NCI-H1105 treated with DMSO at 0.1 percent for 48 hours (cell line): ENCODE results near the gene PEX26.
A peak's percentile ranks its signal among the peaks of the same experiment; 100 is the strongest.
"Not testable (repeated sequence)": the region's sequence is repeated elsewhere in the genome, so short reads cannot be mapped to it uniquely, and the experiment has no call there.

Source experiments
- DNase-seq: peaks from one replicate; lab custom pipeline; 2025; lab: John Stamatoyannopoulos, UW

Gene PEX26

GRCh38 chr22:18096823-18097222 lies 19.0 kb downstream of the PEX26 start:
- no peak for DNase-seq

- no peak for DNase-seq
Observed at GRCh38 chr22:18100781-18101180, 23.0 kb downstream of the PEX26 start.

- no peak for DNase-seq
Observed at GRCh38 chr22:18101536-18101935, 23.7 kb downstream of the PEX26 start.

GRCh38 chr22:18103527-18104269 lies 25.9 kb downstream of the PEX26 start:
- DNase-seq, result no peak

GRCh38 chr22:18104566-18104965 lies 26.8 kb downstream of the PEX26 start:
- DNase-seq, result no peak

GRCh38 chr22:18105981-18106380 lies 28.2 kb downstream of the PEX26 start:
- not testable (repeated sequence) for DNase-seq

- DNase-seq, result not testable (repeated sequence)
Observed at GRCh38 chr22:18106550-18107341, 29.0 kb downstream of the PEX26 start.

GRCh38 chr22:18108187-18108586 lies 30.4 kb downstream of the PEX26 start:
- no peak for DNase-seq

GRCh38 chr22:18109410-18110193 lies 31.8 kb downstream of the PEX26 start:
- no peak for DNase-seq

GRCh38 chr22:18110194-18110953 lies 32.6 kb downstream of the PEX26 start, which contains the start of gene TUBA8:
Gene TUBA8, plus strand, starts transcription at chr22:18110809. Its CDS starts 57 bp downstream, at chr22:18110866.
- DNase-seq, result peak; percentile 63

- DNase-seq, result no peak
Observed at GRCh38 chr22:18110954-18111758, 33.4 kb downstream of the PEX26 start.

GRCh38 chr22:18111759-18112330 lies 34.1 kb downstream of the PEX26 start:
- DNase-seq, result no peak

- no peak for DNase-seq
Observed at GRCh38 chr22:18112440-18112839, 34.6 kb downstream of the PEX26 start.

- no peak for DNase-seq
Observed at GRCh38 chr22:18113680-18114394, 36.0 kb downstream of the PEX26 start.

- no peak for DNase-seq
Observed at GRCh38 chr22:18114495-18114894, 36.7 kb downstream of the PEX26 start.

GRCh38 chr22:18114976-18115652 lies 37.3 kb downstream of the PEX26 start:
- DNase-seq, result no peak

GRCh38 chr22:18115906-18116371 lies 38.1 kb downstream of the PEX26 start:
- no peak for DNase-seq

GRCh38 chr22:18116634-18117033 lies 38.8 kb downstream of the PEX26 start:
- DNase-seq, result no peak

GRCh38 chr22:18118345-18118915 lies 40.6 kb downstream of the PEX26 start:
- no peak for DNase-seq
